HG03378 (cell line): Measurements from ENCODE around the gene ERC2.

Source experiments
- ATAC-seq: cut with Tn5 transposase; IDR thresholded peaks from one replicate; pipeline ENCODE4 v1.9.1; 2021; ENCODE audit warnings: mild to moderate bottlenecking, moderate library complexity; ENCODE audit not compliant: unreplicated experiment

ERC2 gene

GRCh38 chr3:56260262-56260661 lies 208.0 kb downstream of the ERC2 start:
- ATAC-seq: no peak

GRCh38 chr3:56257826-56258225 lies 210.4 kb downstream of the ERC2 start:
- ATAC-seq: no peak

- ATAC-seq: no peak
Measured at GRCh38 chr3:56254835-56255234, 213.4 kb downstream of the ERC2 start.

GRCh38 chr3:56253941-56254665 lies 214.2 kb downstream of the ERC2 start:
- ATAC-seq: no peak

GRCh38 chr3:56251343-56251945 lies 216.8 kb downstream of the ERC2 start:
- ATAC-seq: no peak

GRCh38 chr3:56248021-56248420 lies 220.2 kb downstream of the ERC2 start:
- no peak for ATAC-seq

GRCh38 chr3:56238299-56238698 lies 230.0 kb downstream of the ERC2 start:
- ATAC-seq: no peak

GRCh38 chr3:56233742-56234141 lies 234.5 kb downstream of the ERC2 start:
- ATAC-seq: no peak

- no peak for ATAC-seq
Measured at GRCh38 chr3:56229311-56229710, 239.0 kb downstream of the ERC2 start.

GRCh38 chr3:56222866-56223265 lies 245.4 kb downstream of the ERC2 start:
- ATAC-seq: no peak

GRCh38 chr3:56219894-56220805 lies 248.1 kb downstream of the ERC2 start:
- ATAC-seq: no peak

- ATAC-seq: no peak
Measured at GRCh38 chr3:56209982-56210751, 258.1 kb downstream of the ERC2 start.

- ATAC-seq: no peak
Measured at GRCh38 chr3:56207922-56208321, 260.3 kb downstream of the ERC2 start.

- no peak for ATAC-seq
Measured at GRCh38 chr3:56205406-56205805, 262.9 kb downstream of the ERC2 start.

- no peak for ATAC-seq
Measured at GRCh38 chr3:56202997-56203396, 265.3 kb downstream of the ERC2 start.

- no peak for ATAC-seq
Measured at GRCh38 chr3:56201407-56201806, 266.9 kb downstream of the ERC2 start.

- ATAC-seq: no peak
Measured at GRCh38 chr3:56200251-56200650, 268.0 kb downstream of the ERC2 start.

GRCh38 chr3:56197991-56198390 lies 270.3 kb downstream of the ERC2 start:
- ATAC-seq: no peak

- no peak for ATAC-seq
Measured at GRCh38 chr3:56197259-56197965, 270.9 kb downstream of the ERC2 start.

- no peak for ATAC-seq
Measured at GRCh38 chr3:56196700-56197099, 271.6 kb downstream of the ERC2 start.
